HG03558 (cell line): ENCODE results near the gene ZNF670.
"Not testable (repeated sequence)": the region's sequence is repeated elsewhere in the genome, so short reads cannot be mapped to it uniquely, and the experiment has no call there.

Source experiments
- ATAC-seq: cut with Tn5 transposase; IDR thresholded peaks from one replicate; pipeline ENCODE4 v1.9.1; 2021; ENCODE audit warnings: moderate number of reproducible peaks; ENCODE audit not compliant: unreplicated experiment; ENCODE audit errors: extremely low read depth

Gene ZNF670

GRCh38 chr1:247054992-247055415 lies 23.6 kb downstream of the ZNF670 start:
- no peak for ATAC-seq

DNA sequence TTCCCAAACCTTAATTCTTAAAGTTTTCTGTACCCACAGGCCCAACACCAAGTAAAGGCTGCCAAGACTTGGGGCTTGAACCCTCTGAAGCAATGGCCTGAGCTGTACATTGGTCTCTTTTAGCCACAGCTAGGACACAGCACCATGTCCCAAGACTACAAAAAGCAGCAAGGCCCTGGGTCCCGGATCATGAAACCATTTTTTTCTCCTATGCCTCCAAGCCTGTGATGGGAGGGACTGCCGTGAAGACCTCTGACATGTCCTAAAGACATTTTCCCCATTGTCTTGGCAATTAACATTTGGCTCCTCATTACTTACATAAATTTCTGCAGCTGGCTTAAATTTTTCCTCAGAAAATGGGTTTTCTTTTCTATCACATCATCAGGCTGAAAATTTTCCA lies 30.9 kb downstream of the ZNF670 start:
- no peak for ATAC-seq

DNA sequence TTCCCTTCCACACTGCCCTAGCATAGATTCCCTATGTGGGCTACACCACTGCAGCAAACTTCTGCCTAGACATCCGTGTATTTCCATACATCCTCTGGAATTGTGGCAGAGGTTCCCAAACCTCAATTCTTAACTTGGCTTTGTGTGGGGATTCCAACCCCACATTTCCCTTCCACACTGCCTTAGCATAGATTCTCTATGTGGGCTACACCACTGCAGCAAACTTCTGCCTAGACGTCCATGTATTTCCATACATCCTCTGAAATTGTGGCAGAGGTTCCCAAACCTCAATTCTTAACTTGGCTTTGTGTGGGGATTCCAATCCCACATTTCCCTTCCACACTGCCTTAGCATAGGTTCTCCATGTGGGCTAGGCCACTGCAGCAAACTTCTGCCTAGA lies 31.4 kb downstream of the ZNF670 start:
- ATAC-seq: no peak

- ATAC-seq: no peak
Measured at GRCh38 chr1:247043406-247043805, 35.2 kb downstream of the ZNF670 start.

DNA sequence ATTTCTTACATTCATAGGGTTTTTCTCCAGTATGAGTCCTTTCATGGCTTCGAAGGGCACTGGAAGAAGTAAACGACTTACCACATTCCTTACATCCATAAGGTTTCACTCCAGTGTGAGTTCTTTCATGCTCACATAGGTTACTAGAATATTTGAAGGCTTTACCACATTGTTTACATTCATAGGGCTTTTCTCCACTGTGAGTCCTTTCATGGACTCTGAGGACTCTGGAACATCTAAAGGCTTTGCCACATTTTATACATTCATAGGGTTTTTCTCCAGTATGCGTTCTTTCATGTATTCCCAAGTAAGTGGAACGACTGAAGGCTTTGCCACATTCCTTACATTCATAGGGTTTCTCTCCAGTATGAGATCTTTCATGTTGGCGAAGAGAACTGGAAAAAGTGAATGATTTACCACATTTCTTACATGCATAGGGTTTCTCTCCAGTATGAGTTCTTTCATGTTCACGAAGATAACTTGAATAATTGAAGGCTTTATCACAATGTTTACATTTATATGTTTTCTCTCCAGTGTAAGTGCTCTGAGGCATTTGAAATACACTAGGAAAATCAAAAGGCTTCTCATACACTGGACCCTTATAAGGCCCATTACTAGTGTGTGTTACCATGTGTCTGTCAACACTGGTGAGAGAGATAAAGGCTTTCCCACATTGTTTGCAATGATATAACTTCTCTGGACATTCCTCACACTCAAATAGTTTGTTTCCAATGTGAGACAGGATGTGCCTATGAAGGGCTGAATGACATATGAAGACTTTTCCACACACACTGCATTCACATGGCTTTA lies 40.9 kb downstream of the ZNF670 start:
- ATAC-seq: no peak

GRCh38 chr1:247032306-247032705 lies 46.3 kb downstream of the ZNF670 start:
- not testable (repeated sequence) for ATAC-seq
